Stimulated activated CD4-positive, alpha-beta T cell treated with anti-CD3 and anti-CD28 coated beads, TNF-alpha, amount 100 ng/mL, for 4 hours (primary cell): ENCODE results near the gene GPBP1.
"Not testable (repeated sequence)": the region's sequence is repeated elsewhere in the genome, so short reads cannot be mapped to it uniquely, and the experiment has no call there.

Experiments used
- DNase-seq, 3 experiments: peaks; one replicate each; pipeline ENCODE4 v3.0.0-alpha.2; 2020; ENCODE audit warnings: low read depth in 3 of 3

The GPBP1 gene

GRCh38 chr5:57280853-57281252 is 107.0 kb downstream of the GPBP1 start:
- no peak for DNase-seq

- DNase-seq: not testable (repeated sequence)
These were observed 111.2 kb downstream of the GPBP1 start for GRCh38 chr5:57285084-57285483.

- DNase-seq: no peak
These were observed 118.0 kb downstream of the GPBP1 start for GRCh38 chr5:57291894-57292293.

- DNase-seq: no peak
These were observed 118.5 kb downstream of the GPBP1 start for GRCh38 chr5:57292336-57292735.

- peak; percentile 58 to 75 (median 69) for DNase-seq
These were observed 124.6 kb downstream of the GPBP1 start for GRCh38 chr5:57298295-57298984.

GRCh38 chr5:57298985-57299491 is 125.2 kb downstream of the GPBP1 start:
- DNase-seq: peak in 2 of 3 experiments; percentile 10 to 18

DNA sequence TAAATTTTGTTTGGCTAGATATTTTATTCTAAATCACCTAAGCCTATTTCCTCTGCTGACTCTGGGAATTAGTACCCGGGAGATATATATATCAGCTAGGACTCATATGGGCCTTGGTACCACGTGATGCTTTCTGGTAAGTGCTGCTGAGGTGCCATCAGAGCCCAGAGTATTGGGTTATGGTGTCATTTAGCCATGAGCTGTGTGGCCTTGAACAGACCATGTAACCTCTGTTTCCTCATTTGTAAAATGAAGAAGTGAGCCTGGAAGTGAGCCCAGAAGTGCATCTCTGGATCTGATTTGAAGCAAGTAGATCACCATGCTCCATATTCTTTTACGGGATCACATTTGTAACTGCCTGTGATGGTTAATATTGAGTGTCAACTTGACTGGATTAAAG is 126.1 kb downstream of the GPBP1 start:
- DNase-seq: no peak

- peak in 2 of 3 experiments; percentile 8 to 27 for DNase-seq
These were observed 128.3 kb downstream of the GPBP1 start for GRCh38 chr5:57302164-57302563.

GRCh38 chr5:57302643-57303042 is 128.8 kb downstream of the GPBP1 start:
- DNase-seq: no peak

- no peak for DNase-seq
These were observed 130.1 kb downstream of the GPBP1 start for GRCh38 chr5:57303985-57304384.

GRCh38 chr5:57304931-57305330 is 131.1 kb downstream of the GPBP1 start:
- DNase-seq: no peak

DNA sequence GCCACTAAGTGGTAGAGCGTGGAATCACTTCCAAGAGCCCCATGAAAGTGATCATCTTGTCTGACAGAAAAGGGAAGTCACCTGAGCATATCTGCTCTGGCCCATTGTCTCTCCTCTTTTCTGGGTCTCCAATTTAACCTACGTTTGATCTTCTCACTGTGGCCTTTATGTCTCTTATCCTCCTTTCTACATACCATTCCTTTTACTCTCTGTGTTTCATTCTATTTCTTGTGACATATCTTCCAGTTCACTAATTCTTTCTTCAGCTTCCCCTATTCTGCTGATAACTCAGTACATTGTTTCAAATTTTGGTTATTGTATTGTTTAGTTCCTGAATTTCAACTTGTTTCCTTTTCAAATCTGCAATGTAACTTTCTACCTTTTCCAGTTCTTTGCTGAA is 132.5 kb downstream of the GPBP1 start:
- no peak for DNase-seq

- no peak for DNase-seq
These were observed 133.7 kb downstream of the GPBP1 start for GRCh38 chr5:57307516-57307915.

GRCh38 chr5:57309022-57309421 is 135.2 kb downstream of the GPBP1 start:
- not testable (repeated sequence) for DNase-seq

DNA sequence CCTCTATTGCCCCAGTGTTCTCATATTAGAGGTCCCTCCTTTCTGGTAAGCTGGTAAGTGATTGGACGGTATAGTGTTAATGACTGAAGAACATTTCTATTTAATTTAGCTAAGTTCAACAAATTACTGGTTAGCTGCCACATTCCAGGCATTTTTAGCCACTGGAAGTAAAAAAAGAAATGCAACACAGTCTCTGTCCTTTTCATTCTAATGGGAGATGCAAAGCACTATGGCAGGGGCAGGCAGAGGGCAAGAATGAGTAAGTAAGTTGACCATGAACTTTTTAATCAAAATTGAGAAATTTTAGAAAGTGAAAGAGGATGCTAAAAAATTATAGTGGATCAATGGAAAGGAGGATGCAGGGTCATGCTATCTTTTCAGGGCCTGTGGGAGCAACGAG is 137.4 kb downstream of the GPBP1 start:
- DNase-seq: no peak

DNA sequence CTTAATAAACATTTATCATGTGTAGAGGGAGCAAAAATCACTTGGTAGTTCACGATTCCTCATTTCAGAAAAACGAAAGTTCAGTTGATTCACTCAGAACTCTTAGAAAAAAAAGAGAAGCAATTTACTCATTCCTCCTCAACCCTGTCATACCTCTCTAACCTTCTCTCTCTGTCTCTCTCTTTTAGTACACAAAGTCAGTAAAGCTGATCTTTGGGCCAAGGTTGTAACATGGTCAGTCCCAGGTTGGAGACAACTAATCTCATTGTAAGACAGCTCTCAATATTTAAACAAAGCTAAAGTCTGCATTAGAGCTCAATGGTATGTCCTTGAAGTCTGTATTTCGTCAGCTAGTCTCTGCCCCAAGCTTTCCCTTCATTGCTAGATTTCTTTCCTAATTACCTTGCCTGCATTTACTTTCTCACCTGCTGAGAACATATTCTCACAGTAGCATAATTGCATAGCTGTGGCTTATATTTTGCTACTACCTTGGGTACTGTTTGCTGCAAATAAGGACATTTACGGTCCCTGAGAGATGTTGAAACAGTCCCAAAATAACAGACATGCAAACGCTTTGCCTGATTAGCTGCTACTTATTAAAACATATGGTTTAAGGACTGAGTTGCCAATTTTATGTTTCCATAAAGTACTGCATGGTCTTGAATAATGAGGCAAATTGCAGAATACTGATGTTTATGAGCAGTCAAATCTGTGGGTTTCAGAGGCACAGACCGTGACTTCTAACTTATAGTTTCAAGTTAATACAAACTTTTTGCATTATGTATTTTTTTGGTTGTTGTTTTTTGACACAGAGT is 138.3 kb downstream of the GPBP1 start:
- DNase-seq: no peak

- DNase-seq: no peak
These were observed 139.9 kb downstream of the GPBP1 start for GRCh38 chr5:57313716-57314115.
